Measurements from ENCODE around the gene FFAR1.

GRCh38 chr19:35352177-35352447 is 4.4 kb downstream of the FFAR1 start:
- TF ChIP-seq CTCF (IDR thresholded peaks at IDR 0.05; ENCODE audit: extremely low read depth in 1 of 2, insufficient read depth in 1 of 2, low read depth in 1 of 2, low read length in 2 of 2) (no peak), GATA2 (IDR thresholded peaks at IDR 0.05; ENCODE audit: insufficient read depth, insufficient read length, low read depth, low read length) (no peak), EZH2 (IDR thresholded peaks at IDR 0.05; ENCODE audit: borderline replicate concordance, low read depth, low read length, severe bottlenecking) (no peak), MAX (IDR thresholded peaks at IDR 0.05; ENCODE audit: insufficient read depth, insufficient read length) (no peak), JUN (IDR thresholded peaks at IDR 0.05; ENCODE audit: borderline replicate concordance, insufficient read depth, insufficient read length, low read depth) (no peak), POLR2A (IDR thresholded peaks at IDR 0.05; ENCODE audit: low read depth, low read length) (no peak), MYC (IDR thresholded peaks at IDR 0.05; ENCODE audit: low read depth, low read length) (no peak), POLR2AphosphoS5 (IDR thresholded peaks at IDR 0.05; ENCODE audit: insufficient read depth, low read depth, low read length) (no peak)
